IMR-90 (cell line): ENCODE data around the gene PIMREG. TPM values are rescaled to one million over a fixed set of nuclear protein-coding genes. Genes with fewer than 3 reads are reported as not detected.
A peak's percentile ranks its signal among the peaks of the same experiment; 100 is the strongest.

Experiments
- ATAC-seq: fragments of 200-7000 bp; cut with Tn5 transposase; 2 replicates; pipeline ENCODE4 v1.9.1; 2020; ENCODE audit warnings: low read depth, mild to moderate bottlenecking, moderate library complexity
- BruUV-seq: library from RNA; stranded (reverse); fragments of 400-500 nt; replicated peaks from 2 replicates; lab custom pipeline; 2021; lab: Mats Ljungman, UMichigan
- CTCF ChIA-PET: fragments of 300-600 bp; formaldehyde crosslinking; extraction: SDS; loops from one replicate; lab custom pipeline; 2021; ENCODE audit warnings: antibody characterized with exemption; lab: Yijun Ruan, JAX
- POLR2A ChIA-PET: fragments of 300-600 bp; sonication (Branson Sonifier 250); formaldehyde crosslinking; loops from one replicate; lab custom pipeline; 2022; ENCODE audit warnings: antibody characterized with exemption; ENCODE audit not compliant: unreplicated experiment; lab: Charles Lee
- DNase-seq: peaks from one replicate; pipeline ENCODE4 v3.0.0; 2013
- H2AFZ ChIP-seq: replicated peaks from 2 replicates; pipeline ENCODE3; 2013; ENCODE audit warnings: low read length, mild to moderate bottlenecking; ENCODE audit not compliant: poor library complexity
- H2AK5ac ChIP-seq: 2 replicates; pipeline ENCODE4 v1.6.1; 2013; ENCODE audit warnings: low read depth, low read length, inconsistent platforms
- H2AK9ac ChIP-seq: replicated peaks from 2 replicates; pipeline ENCODE3; 2013; ENCODE audit warnings: mild to moderate bottlenecking, low read depth, low read length, moderate library complexity; ENCODE audit not compliant: poor library complexity
- H2BK120ac ChIP-seq: 2 replicates; pipeline ENCODE4 v1.6.1; 2013; ENCODE audit warnings: low read depth, low read length, inconsistent platforms
- H2BK15ac ChIP-seq: 3 replicates; pipeline ENCODE4 v1.6.1; 2013; ENCODE audit warnings: low read depth, low read length, inconsistent platforms
- H2BK20ac ChIP-seq: 2 replicates; pipeline ENCODE4 v1.6.1; 2013; ENCODE audit warnings: low read depth, mild to moderate bottlenecking, inconsistent platforms, low read length, moderate library complexity
- H2BK5ac ChIP-seq: 2 replicates; pipeline ENCODE4 v1.6.1; 2013; ENCODE audit warnings: mild to moderate bottlenecking, low read depth, low read length, inconsistent platforms; ENCODE audit not compliant: poor library complexity, severe bottlenecking
- H3K14ac ChIP-seq: replicated peaks from 2 replicates; pipeline ENCODE4 v1.6.1; 2013; ENCODE audit warnings: low read depth, low read length, inconsistent platforms
- H3K18ac ChIP-seq: 2 replicates; pipeline ENCODE4 v1.6.1; 2013; ENCODE audit warnings: low read depth, low read length, control low read depth
- H3K23ac ChIP-seq: 2 replicates; pipeline ENCODE4 v1.6.1; 2013; ENCODE audit warnings: low read depth, low read length, inconsistent platforms
- H3K27ac ChIP-seq: 2 replicates; pipeline ENCODE4 v1.5.1; 2013; ENCODE audit warnings: mild to moderate bottlenecking, control low read depth, low read length; ENCODE audit not compliant: insufficient read depth
- H3K27me3 ChIP-seq: 2 replicates; pipeline ENCODE4 v1.6.1; 2013; ENCODE audit warnings: low read length; ENCODE audit not compliant: control insufficient read depth, insufficient read depth
- H3K36me3 ChIP-seq: 2 replicates; pipeline ENCODE4 v1.6.1; 2013; ENCODE audit warnings: low read length, mixed read lengths; ENCODE audit not compliant: control insufficient read depth, insufficient read depth
- H3K4ac ChIP-seq: 2 replicates; pipeline ENCODE4 v1.6.1; 2013; ENCODE audit warnings: low read depth, low read length, inconsistent platforms
- H3K4me1 ChIP-seq: 2 replicates; pipeline ENCODE4 v1.6.1; 2013; ENCODE audit warnings: low read length, mixed read lengths; ENCODE audit not compliant: control insufficient read depth, insufficient read depth
- H3K4me2 ChIP-seq: 2 replicates; pipeline ENCODE4 v1.6.1; 2013; ENCODE audit warnings: low read depth, mild to moderate bottlenecking, control low read depth, low read length, moderate library complexity
- H3K4me3 ChIP-seq: 2 replicates; pipeline ENCODE4 v1.5.1; 2013; ENCODE audit warnings: low read depth, mild to moderate bottlenecking, control low read depth, low read length, moderate library complexity; ENCODE audit not compliant: insufficient read depth
- H3K56ac ChIP-seq: 2 replicates; pipeline ENCODE4 v1.6.1; 2013; ENCODE audit warnings: low read length, inconsistent platforms; ENCODE audit not compliant: insufficient read depth; ENCODE audit errors: extremely low read depth
- H3K79me1 ChIP-seq, 2 experiments: 2 replicates each; pipeline ENCODE4 v1.6.1; 2013; ENCODE audit warnings: low read length in 2 of 2, inconsistent platforms in 1 of 2, low read depth in 1 of 2
- H3K9ac ChIP-seq: 2 replicates; pipeline ENCODE4 v1.6.1; 2013; ENCODE audit warnings: low read depth, low read length, control low read depth
- H3K9me1 ChIP-seq: 2 replicates; pipeline ENCODE4 v1.6.1; 2013; ENCODE audit warnings: low read length, inconsistent platforms; ENCODE audit not compliant: insufficient read depth
- H3K9me3 ChIP-seq: 2 replicates; pipeline ENCODE4 v1.6.1; 2013; ENCODE audit warnings: low read length; ENCODE audit not compliant: control insufficient read depth, insufficient read depth
- H4K20me1 ChIP-seq: 2 replicates; pipeline ENCODE4 v1.6.1; 2013; ENCODE audit warnings: low read length, inconsistent platforms; ENCODE audit not compliant: insufficient read depth
- H4K5ac ChIP-seq: 2 replicates; pipeline ENCODE4 v1.6.1; 2013; ENCODE audit warnings: mild to moderate bottlenecking, low read depth, low read length, control low read depth
- H4K8ac ChIP-seq, 2 experiments: 2 replicates each; pipeline ENCODE4 v1.6.1; 2013; ENCODE audit warnings: low read depth in 2 of 2, low read length in 2 of 2, control low read depth in 1 of 2, inconsistent platforms in 1 of 2
- H4K91ac ChIP-seq: 2 replicates; pipeline ENCODE4 v1.6.1; 2013; ENCODE audit warnings: low read depth, low read length, inconsistent platforms; ENCODE audit not compliant: insufficient read depth
- CEBPB ChIP-seq: IDR thresholded peaks from 2 replicates; pipeline ENCODE4 v1.6.1; 2012; ENCODE audit warnings: low read depth, low read length, improper control_type of control experiment
- RAD21 ChIP-seq: IDR thresholded peaks from 2 replicates; pipeline ENCODE4 v1.6.1; 2012; ENCODE audit warnings: low read length, improper control_type of control experiment
- WGBS, 2 experiments: methylation state at CpG; one replicate each; pipeline versions ENCODE4 v1.1.5 to v1.1.7; 2013; ENCODE audit warnings: missing lambda C conversion rate in 2 of 2; ENCODE audit not compliant: insufficient read length in 1 of 2; ENCODE audit errors: extremely low coverage in 2 of 2; 5-methylcytosine and 5-hydroxymethylcytosine counted together
- dilution Hi-C: fragments of 300-500 bp; cut with HindIII; formaldehyde crosslinking; loops from one replicate; pipeline ENCODE4 v1.14.3; 2018; ENCODE audit warnings: low sequenced_read_pairs; ENCODE audit not compliant: unreplicated experiment
- in situ Hi-C: fragments of 300-500 bp; cut with MboI; formaldehyde crosslinking; loops from 3 replicates; pipeline ENCODE4 v1.14.3; 2019; ENCODE audit warnings: low sequenced_read_pairs, inconsistent platforms, mixed read lengths
- intact Hi-C: fragments of 100-400 bp; cut with micrococcal nuclease; formaldehyde crosslinking; loops from 2 replicates; pipeline ENCODE4 v1.10.0; 2022
- polyA plus RNA-seq, 3 experiments: library from polyadenylated mRNA; depleted of rRNA; stranded (reverse); fragments of >200 nt; gene quantifications; 2 replicates each; pipeline ENCODE4 v1.2.3, GENCODE V29; 2012; ENCODE audit warnings: low replicate concordance in 1 of 3
- total RNA-seq: library from RNA; depleted of rRNA; stranded (reverse); fragments of >200 nt; gene quantifications from 2 replicates; pipeline ENCODE4 v1.2.3, GENCODE V29; 2012

The PIMREG gene
- total and polyA plus RNA-seq, 2 of the 4 experiments (the other 2 are of a cell fraction): 21.5 to 25.9 TPM

DNA sequence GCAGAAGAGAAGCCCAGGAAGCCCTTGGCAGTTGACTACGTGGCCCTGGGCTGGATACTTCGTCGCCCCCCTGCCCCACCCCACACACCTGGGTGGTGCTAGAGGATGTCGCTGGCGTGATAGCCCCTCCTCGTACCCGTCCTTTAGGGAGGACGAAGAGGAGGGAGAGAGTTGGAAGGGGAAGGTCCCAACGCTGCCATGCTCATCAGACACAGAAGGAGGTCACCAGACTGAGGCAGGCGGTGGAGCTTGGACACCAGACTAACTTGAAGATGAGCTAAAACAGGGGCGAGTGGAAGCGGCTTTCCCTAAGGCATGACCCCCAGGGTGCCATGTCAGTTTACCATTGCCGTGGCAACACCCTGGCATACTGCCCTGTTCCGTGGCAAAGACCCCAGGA is 20.3 kb upstream of the PIMREG start:
- WGBS, 2 experiments: 55% methylated on average over 2 of the region's 14 CpGs; no CpG with 5 or more reads in 1 of the 2 experiments
- no peaks in the 10 kb centered on the region for H3K79me1 ChIP-seq
- in situ Hi-C loops: loop anchor here (5.0 to 25.0 kb wide), 2 partner anchors 237 to 837 kb away; no protein-coding TSS in a partner anchor
- TF ChIP-seq CEBPB: no peak
- no peak for TF ChIP-seq RAD21
- H3K4me2 ChIP-seq: no peak overlapping the region
- no peak overlapping the region for H3K4ac ChIP-seq
- no peak overlapping the region for H2BK5ac ChIP-seq
- no peak overlapping the region for H3K56ac ChIP-seq
- no peak overlapping the region for H2BK15ac ChIP-seq
- ChIA-PET POLR2A (no interaction called here), CTCF (interaction anchor here (0.8 kb wide), 1 partner anchor 837 kb away, joined by 4 read pairs; no protein-coding TSS in a partner anchor)
- no peaks in the 10 kb centered on the region for H4K20me1 ChIP-seq
- H3K9me3 ChIP-seq: no peaks in the 10 kb centered on the region
- H3K27ac ChIP-seq: no peak overlapping the region
- H3K27me3 ChIP-seq: peaks cover 11% of the 10 kb centered on the region
- H4K8ac ChIP-seq: no peak overlapping the region
- no peak overlapping the region for H3K4me3 ChIP-seq
- no peak overlapping the region for H2BK20ac ChIP-seq
- no peaks in the 10 kb centered on the region for H3K4me1 ChIP-seq
- no peak overlapping the region for H3K14ac ChIP-seq
- H4K5ac ChIP-seq: no peak overlapping the region
- ATAC-seq: no peak
- no peak overlapping the region for H4K91ac ChIP-seq
- BruUV-seq: no TSS peak
- no peak overlapping the region for H3K9ac ChIP-seq
- H2AK5ac ChIP-seq: no peak overlapping the region
- no peak overlapping the region for H2BK120ac ChIP-seq
- no peak overlapping the region for H3K23ac ChIP-seq
- dilution Hi-C loops: no loop called here
- no peak for DNase-seq
- no peak overlapping the region for H2AFZ ChIP-seq
- no peak overlapping the region for H3K18ac ChIP-seq
- intact Hi-C loops: loop anchor here (2.0 to 5.0 kb wide), 3 partner anchors 57 to 937 kb away; partner anchors contain the start of genes DERL2 and MIS12
- H3K9me1 ChIP-seq: no peaks in the 10 kb centered on the region
- H2AK9ac ChIP-seq: peak overlapping the region; percentile 72
- H3K36me3 ChIP-seq: no peaks in the 10 kb centered on the region
